Stimulated activated CD4-positive, alpha-beta T cell treated with anti-CD3 and anti-CD28 coated beads, TNF-alpha, amount 100 ng/mL, for 24 hours (primary cell): ENCODE results near the gene SLC7A7.
"Not testable (repeated sequence)": the region's sequence is repeated elsewhere in the genome, so short reads cannot be mapped to it uniquely, and the experiment has no call there.

Experiments used
- DNase-seq, 3 experiments: peaks; one replicate each; pipeline ENCODE4 v3.0.0-alpha.2; 2020; ENCODE audit warnings: low read depth in 3 of 3

SLC7A7 gene

DNA sequence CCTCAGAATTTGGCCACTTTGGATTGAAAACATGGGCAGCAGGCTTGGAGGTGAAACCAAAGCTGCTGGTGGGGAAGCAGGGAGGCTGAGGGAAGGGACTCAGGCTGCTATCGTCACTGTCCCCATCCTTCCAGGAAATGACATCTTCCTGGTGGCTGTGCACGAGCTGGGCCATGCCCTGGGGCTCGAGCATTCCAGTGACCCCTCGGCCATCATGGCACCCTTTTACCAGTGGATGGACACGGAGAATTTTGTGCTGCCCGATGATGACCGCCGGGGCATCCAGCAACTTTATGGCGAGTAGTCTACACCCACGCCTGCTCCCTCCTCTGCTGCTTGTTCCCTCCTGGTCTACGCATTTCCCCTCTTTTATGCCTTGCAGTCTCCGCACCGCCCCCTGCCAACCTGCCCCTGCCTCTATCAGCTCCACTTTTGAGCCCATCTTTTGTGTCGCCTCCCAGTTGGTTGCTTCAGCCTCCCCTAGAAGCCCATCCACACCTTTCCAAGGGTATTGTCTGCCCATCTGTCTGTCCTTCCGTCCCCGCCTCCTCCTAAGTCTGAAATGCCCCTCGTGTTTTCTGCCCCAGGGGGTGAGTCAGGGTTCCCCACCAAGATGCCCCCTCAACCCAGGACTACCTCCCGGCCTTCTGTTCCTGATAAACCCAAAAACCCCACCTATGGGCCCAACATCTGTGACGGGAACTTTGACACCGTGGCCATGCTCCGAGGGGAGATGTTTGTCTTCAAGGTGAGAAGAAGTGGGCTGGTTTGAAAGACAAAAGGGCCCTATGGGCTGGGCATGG is 28.1 kb upstream of the SLC7A7 start:
- no peak for DNase-seq

- no peak for DNase-seq
Observed at GRCh38 chr14:22842211-22843122, 27.2 kb upstream of the SLC7A7 start.

- no peak for DNase-seq
Observed at GRCh38 chr14:22841769-22842168, 26.5 kb upstream of the SLC7A7 start.

- DNase-seq: no peak
Observed at GRCh38 chr14:22841311-22841710, 26.1 kb upstream of the SLC7A7 start.

- no peak for DNase-seq
Observed at GRCh38 chr14:22839159-22839779, 24.0 kb upstream of the SLC7A7 start.

DNA sequence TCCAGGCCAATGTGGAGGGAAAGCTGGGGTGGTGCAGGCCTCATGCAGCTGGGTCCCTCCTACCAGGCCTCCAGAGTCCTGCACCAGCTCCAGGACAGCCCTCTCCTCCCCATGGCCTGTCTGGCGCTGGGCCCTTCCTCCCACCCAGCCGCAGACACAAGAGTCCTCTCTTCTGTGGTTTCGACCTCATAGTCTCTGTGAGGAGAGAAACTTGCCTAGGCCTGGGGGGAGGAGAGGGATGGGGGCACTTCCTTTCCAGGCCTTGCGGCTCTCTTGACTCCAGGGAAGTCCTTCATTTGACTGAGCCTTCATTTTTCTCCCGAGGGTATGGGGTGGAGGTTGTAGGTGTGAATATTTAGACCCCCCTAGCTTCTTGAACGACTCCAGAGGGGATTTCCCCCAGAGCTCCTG is 23.4 kb upstream of the SLC7A7 start:
- DNase-seq: no peak

DNA sequence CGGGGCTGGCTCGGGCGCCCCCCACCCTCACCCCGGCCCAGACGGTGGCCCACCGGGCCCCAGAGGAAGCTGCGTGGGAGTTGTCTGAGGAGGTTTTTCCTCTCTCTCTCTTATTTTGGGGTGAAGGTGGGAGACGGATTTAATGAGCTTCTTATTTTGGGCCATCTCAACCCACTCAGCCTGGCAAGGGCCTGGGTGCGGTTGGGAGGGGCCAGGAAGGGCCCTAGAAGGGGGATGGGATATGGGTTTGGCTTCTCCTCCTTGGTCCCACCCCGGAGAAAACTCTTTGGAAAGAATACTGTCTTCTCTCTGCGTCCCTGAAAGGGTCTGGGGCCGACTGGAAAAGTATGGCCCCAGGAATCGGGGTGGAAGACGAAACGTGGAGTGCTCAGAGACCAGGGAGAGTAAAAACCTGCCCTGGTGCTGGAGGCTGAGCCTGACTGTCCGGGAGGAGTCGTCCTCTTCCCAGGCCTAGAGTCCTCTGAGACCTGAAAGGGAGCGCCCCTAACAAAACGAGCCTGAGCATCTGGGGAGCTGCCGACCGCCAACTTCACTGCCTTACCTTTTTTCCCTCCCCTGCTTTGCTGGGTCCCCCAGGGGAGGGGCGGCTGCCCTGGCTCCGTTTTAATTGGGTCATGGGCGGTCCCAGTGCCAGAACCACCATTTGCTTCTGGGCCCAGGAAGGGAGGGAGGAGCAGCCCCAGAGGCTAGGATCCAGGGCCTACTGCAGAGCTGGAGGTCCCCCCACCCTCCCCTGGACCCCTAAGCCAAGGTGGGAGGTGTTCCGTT is 22.7 kb upstream of the SLC7A7 start:
- no peak for DNase-seq

DNA sequence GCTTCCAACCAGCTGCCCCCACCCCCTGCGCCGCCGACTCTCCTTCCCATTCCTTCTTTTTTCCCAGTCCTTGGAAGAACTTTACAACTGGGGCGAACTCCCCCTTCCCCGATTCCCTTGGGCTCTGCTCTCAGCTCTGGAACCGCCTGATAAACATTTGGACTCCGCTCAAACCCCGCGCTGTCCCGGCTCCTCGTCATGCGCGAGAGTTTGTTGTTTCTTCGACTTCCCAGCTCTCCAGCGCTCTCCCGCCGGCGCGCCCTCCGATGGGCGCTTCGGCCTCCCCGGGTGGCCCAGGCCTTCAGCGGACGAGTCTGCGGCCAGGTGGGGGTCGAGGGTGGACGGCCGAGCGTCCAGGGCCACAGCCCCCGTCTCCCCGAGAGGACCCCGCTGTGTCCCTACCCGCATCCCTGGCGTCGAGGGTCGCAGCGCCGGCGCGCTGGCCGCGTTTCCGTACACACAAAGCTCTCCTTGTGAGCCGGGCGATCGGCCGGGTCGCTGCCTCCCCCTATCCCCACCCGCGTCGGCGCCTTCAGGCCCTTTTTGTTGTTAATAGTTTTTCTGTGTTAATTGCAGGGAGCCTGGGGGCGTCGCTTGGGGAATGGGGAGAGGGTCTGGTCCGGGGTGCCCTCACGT is 22.0 kb upstream of the SLC7A7 start:
- no peak for DNase-seq

GRCh38 chr14:22836301-22837113 is 21.3 kb upstream of the SLC7A7 start, which contains the start of gene MMP14:
Gene MMP14 (plus strand): TSS chr14:22836585. CDS start chr14:22836818, 233 bp downstream.
- DNase-seq: no peak

DNA sequence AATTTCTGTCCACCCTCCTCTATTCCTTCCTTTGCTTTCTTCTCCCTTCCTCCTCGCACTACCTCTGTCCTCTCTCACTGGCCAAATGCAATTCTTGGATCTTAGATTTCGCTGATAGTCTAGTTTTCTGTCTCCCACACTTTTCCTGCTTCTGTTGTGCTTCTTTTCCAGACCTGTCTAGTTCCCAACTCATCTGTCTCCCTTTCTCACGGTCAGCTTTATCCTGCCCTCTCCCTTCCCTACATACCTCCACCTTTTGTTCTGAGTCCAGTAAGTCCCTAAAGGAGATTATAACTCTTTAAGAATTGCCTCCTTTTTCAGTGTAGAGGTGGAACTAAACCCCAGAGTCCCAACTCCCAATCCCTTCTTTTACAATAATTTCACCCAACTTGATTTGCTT is 20.3 kb upstream of the SLC7A7 start:
- no peak for DNase-seq

- DNase-seq: no peak
Observed at GRCh38 chr14:22830443-22831010, 15.3 kb upstream of the SLC7A7 start.

DNA sequence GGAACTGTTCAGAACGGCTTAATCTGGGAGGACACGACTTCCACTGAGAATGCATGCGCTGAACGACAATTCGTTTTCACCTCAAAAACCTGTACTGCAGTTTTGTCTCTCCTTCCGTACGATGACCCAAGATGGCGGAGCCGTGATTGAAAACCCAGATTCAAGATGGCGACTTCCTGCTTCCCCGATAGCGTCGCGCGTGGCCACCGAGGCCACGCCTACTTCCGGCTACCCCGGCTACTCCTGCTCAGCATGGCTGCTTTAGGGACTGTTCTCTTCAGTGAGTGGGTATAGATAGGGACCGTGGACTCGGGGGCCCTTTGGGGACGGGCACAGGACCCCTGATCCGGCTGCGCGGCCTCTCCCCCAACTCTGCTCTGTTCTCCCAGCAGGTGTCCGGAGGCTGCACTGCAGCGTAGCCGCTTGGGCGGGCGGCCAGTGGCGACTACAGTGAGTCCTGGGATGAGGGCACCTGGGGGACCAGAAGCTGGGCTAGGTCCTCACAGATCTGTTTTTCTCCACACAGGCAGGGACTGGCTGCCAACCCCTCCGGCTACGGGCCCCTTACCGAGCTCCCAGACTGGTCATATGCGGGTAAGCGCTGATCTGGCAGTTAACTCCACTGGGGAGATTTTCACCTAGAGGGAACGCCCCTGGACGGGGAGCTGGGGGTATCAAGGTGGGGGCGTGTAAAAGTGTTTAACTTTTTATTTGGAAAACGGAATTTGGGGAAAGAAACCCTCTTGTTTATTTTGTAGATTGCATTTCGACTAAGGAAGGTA is 14.6 kb upstream of the SLC7A7 start, which contains the start of gene MRPL52:
Gene MRPL52 (plus strand): TSS at position 227 of the 782 bp plus-strand sequence. CDS start 26 bp downstream, at position 253.
- DNase-seq: peak; percentile 82 to 89 (median 84)

DNA sequence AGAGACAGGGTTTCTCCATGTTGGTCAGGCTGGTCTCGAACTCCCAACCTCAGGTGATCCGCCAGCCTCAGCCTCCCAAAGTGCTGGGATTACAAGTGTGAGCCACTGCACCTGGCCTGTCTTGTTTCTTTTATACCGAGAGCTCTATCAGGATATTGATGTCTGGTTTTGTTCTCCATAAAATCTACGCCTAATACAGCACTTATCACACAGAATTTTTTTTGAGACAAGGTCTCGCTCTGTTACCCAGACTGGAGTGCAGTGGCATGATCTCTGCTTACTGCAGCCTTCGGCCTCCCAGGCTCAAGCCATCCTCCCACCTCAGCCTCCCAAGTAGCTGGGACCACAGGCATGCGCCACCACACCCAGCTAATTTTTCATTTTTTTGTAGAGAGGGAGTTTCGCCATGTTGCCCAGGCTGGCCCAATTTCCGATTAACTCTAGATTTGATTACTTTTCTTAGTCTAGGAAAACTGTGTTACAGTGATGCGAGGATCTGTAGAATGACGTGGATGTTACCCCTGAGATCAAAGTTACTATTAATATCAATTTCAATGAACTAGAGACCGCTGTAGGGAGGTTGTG is 13.9 kb upstream of the SLC7A7 start:
- not testable (repeated sequence) for DNase-seq

GRCh38 chr14:22824711-22825359 is 9.6 kb upstream of the SLC7A7 start:
- DNase-seq: no peak

- DNase-seq: peak; percentile 36 to 67 (median 50)
Observed at GRCh38 chr14:22822571-22823098, 7.4 kb upstream of the SLC7A7 start.

- no peak for DNase-seq
Observed at GRCh38 chr14:22822016-22822570, 6.9 kb upstream of the SLC7A7 start.
